ENCODE measurements around the gene CALR3. TPM values are rescaled to one million over a fixed set of nuclear protein-coding genes. Genes with fewer than 3 reads are reported as not detected.
"Not testable (repeated sequence)": the region's sequence is repeated elsewhere in the genome, so short reads cannot be mapped to it uniquely, and the experiment has no call there.

Gene CALR3
- total RNA-seq, 2 donors from 2014 or later = not detected

- no peak for DNase-seq
- Histone ChIP-seq H3K9ac (ENCODE audit: low read depth in 2 of 2, low read length in 2 of 2) (no peak overlapping the region), H3K9me3 (no peaks in the 10 kb centered on the region), H3K4me3 (no peak overlapping the region), H3K27me3 (no peaks in the 10 kb centered on the region), H3K36me3 (peaks cover 19% of the 10 kb centered on the region), H3K4me1 (no peaks in the 10 kb centered on the region), H3K27ac (no peak overlapping the region)
- intact Hi-C loops (cut with DNase I) = no loop called here
- TF ChIP-seq, protein P1, sequence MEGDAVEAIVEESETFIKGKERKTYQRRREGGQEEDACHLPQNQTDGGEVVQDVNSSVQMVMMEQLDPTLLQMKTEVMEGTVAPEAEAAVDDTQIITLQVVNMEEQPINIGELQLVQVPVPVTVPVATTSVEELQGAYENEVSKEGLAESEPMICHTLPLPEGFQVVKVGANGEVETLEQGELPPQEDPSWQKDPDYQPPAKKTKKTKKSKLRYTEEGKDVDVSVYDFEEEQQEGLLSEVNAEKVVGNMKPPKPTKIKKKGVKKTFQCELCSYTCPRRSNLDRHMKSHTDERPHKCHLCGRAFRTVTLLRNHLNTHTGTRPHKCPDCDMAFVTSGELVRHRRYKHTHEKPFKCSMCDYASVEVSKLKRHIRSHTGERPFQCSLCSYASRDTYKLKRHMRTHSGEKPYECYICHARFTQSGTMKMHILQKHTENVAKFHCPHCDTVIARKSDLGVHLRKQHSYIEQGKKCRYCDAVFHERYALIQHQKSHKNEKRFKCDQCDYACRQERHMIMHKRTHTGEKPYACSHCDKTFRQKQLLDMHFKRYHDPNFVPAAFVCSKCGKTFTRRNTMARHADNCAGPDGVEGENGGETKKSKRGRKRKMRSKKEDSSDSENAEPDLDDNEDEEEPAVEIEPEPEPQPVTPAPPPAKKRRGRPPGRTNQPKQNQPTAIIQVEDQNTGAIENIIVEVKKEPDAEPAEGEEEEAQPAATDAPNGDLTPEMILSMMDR (IDR thresholded peaks at IDR 0.05) = no peak
Measured at GRCh38 chr19:16516923-16517610, 21.1 kb upstream of the CALR3 start.

- DNase-seq = no peak
- Histone ChIP-seq H3K27ac (no peak overlapping the region), H3K36me3 (peaks cover 14% of the 10 kb centered on the region), H3K4me1 (no peaks in the 10 kb centered on the region), H3K9me3 (no peaks in the 10 kb centered on the region), H3K27me3 (no peaks in the 10 kb centered on the region), H3K9ac (ENCODE audit: low read depth in 2 of 2, low read length in 2 of 2) (no peak overlapping the region), H3K4me3 (no peak overlapping the region)
- intact Hi-C loops (cut with DNase I) = no loop called here
- TF ChIP-seq, protein P1 (IDR thresholded peaks at IDR 0.05) = no peak
Measured at GRCh38 chr19:16516381-16516780, 20.4 kb upstream of the CALR3 start.

GRCh38 chr19:16514383-16515019, 18.5 kb upstream of the CALR3 start:
- Histone ChIP-seq H3K27ac (no peak overlapping the region), H3K27me3 (no peaks in the 10 kb centered on the region), H3K9ac (ENCODE audit: low read depth in 2 of 2, low read length in 2 of 2) (no peak overlapping the region), H3K4me3 (no peak overlapping the region), H3K9me3 (no peaks in the 10 kb centered on the region), H3K36me3 (peaks cover 6% of the 10 kb centered on the region), H3K4me1 (no peaks in the 10 kb centered on the region)
- intact Hi-C loops (cut with DNase I) = no loop called here
- no peak for DNase-seq
- TF ChIP-seq, protein P1 (IDR thresholded peaks at IDR 0.05) = no peak

GRCh38 chr19:16512611-16513010, 16.6 kb upstream of the CALR3 start:
- H3K9me3 ChIP-seq; H3K9ac ChIP-seq (ENCODE audit: low read depth in 2 of 2, low read length in 2 of 2); H3K4me3 ChIP-seq; H3K4me1 ChIP-seq; H3K27me3 ChIP-seq; H3K27ac ChIP-seq; DNase-seq; intact Hi-C loops (cut with DNase I); H3K36me3 ChIP-seq: not testable (repeated sequence)

GRCh38 chr19:16509141-16510061, 13.4 kb upstream of the CALR3 start:
- no peaks in the 10 kb centered on the region for H3K9me3 ChIP-seq
- no peaks in the 10 kb centered on the region for H3K4me1 ChIP-seq
- no peak overlapping the region for H3K27ac ChIP-seq
- no peak overlapping the region for H3K9ac ChIP-seq (ENCODE audit: low read depth in 2 of 2, low read length in 2 of 2)
- TF ChIP-seq, protein P1 (IDR thresholded peaks at IDR 0.05) = no peak
- DNase-seq = no peak
- intact Hi-C loops (cut with DNase I) = no loop called here
- H3K27me3 ChIP-seq = no peaks in the 10 kb centered on the region
- H3K36me3 ChIP-seq = no peaks in the 10 kb centered on the region
- H3K4me3 ChIP-seq = no peak overlapping the region
